Activated CD4-positive, alpha-beta T cell treated with anti-CD3 and anti-CD28 coated beads, Interleukin-2, Interleukin-6, amounts not matched to agents 100 ng/mL and 50 ng/mL, durations not matched to agents 16 hours and 8 hours (primary cell): ENCODE results near the gene TMEM250.

Source experiments
- DNase-seq: peaks from one replicate; pipeline ENCODE4 v3.0.0-alpha.2; 2020

Gene TMEM250

DNA sequence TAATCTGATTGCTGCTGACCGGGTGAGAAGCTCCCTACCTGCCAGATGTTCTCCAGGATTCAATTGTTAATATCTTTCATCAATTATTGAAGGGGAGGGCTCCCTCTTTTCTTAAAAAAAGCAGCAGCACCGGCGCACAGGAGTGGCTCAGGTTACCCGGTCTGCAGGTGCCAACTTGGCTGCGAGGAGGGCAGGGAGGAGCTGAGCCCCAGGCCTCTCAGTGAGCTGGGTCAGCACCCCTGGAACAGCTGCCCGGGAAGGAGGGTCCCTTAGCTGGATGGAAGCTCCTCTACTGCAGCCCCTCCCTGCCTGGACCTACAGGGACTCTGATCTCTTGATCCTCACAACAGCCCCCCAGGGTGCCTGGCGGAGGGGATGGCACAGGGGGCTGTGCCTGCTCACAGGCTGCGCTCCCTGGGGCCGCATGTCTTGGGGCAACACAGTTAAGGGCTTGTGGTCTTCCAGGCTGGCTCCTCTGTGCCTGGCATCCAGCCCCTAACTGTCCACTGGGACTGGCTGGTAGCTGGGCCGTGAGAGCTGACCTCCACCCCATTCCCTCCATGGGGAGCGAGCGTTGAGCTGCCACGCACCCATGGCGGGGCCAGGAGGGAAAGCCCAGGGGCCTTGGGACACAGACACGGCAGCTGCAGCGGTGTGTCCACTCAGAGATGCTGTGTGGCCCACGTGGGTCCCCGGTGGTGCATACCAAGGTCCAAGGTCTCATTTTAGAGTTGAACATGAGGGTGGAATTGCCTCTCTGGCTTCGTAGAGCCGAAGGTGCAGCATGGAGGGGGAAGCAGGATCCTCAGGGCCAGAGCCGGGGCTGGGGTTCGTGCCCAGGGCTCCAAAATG is 28.6 kb upstream of the TMEM250 start:
- DNase-seq: no peak

DNA sequence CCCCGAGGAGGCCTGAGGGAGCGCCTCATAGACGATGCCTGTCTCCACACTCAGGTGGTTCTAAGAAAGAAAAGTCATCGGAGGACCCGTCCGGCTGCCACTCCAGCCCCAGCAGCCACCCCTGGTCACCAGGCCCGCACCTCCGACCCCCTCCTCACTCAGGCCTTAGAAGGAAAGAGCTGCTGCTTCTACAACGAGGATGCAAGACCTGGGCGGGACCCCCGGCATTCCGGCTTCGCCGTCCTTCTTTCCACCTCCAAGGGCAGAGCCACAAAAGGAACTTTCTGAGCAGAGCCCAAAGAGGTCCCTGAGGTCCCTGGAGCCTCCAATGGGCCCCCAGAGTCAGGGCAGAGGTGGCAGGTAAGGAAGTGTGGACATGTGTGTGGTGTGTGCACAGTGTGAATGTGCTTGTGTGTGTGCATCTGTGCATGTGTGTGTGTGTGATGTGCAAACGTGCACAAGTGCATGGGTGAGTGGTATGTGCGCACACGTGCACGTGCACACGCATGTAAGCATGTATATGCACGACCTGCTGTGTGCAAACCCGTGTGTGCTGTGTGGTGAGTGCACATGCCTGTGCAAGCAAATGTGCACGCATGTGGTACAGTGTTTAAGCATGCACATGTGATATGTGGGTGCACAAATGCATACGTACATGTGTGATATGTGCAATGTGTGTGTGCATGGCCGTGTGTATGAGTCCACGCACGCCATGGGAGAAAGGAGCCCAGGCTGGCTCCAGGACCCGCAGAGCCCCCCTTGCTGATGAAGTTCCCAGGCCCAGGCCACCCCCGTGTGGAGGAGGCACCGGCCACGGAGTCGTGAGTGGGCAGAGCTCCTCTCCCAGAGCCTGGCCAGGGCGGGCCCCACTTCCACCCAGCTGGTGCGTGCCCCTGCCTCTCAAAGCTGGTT is 27.7 kb upstream of the TMEM250 start:
- DNase-seq: no peak

DNA sequence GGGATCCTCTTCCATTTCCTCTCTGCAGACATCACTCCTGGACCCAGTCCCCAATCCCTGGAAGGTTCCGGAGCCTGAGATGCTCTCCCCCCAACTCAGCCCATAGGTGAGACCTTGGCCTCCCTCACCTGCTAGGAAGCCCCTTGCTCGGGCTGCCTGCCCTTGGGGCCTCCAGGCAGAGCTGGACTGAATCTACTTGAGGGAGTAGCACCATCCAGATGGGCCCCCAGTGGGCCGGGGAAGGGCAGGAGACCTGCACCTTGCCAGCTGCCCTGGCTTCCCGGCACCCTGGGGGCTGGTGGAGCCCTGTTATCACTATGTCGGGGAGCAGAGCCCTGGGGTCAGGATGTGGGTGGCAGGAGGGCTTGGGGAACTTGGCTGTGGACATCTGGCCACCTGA is 26.9 kb upstream of the TMEM250 start:
- DNase-seq: no peak

DNA sequence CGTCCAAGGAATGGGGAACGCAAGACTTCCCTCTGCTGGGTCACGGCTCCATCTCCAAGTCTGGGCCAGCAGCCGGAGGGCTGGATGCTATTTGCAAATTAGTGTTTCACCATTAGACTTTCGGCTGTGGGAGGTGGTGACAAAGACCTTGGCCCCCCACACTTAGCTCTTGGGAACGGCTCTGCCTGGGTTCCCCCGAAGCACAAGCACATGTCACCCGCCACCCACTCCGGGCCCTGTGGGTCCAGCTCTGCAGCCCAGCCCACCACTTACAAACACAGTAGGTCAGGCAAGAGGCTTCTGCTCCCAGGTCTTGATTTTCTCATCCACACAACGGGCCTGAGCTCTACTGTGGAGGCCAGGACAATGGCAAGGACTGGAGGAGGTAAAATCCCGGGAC is 25.8 kb upstream of the TMEM250 start:
- DNase-seq: no peak

DNA sequence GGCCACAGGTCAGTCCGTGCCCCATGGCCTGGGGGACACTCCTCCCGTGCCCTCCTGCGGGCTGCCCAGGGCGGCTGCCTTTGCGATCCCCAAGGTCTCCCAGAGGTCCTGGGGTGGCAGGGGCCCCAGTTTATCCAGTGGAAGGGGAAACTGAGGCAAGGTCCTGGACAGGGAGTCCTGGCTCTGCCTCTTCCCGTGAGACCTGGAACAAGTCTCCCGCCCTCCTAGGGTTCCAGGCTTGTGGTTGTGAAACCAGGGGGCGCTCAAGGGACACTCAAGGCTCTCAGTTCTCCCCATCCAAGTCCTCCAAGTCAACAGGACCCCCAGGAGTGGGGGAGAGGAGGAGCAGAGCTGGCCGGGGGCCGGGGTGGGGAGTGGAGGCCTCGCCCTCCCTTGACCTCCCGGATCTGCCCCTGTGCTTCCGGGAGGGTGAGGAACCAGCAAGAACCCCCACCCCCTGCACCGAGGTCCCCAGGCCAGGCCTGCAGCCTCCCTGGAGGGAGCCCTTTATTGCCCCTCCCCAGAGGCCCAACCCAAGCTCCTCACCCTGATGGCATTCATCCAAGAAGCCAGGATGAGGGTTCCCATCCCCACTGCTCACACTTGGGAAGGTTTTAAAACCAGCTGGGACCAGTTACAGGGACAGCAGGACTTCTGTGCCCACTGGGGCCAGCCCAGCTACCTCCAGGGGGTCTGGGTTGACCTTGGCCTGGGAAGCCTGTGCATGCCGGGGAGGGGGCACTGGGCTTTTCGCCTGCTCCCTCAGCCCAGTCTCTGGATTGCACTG is 24.7 kb upstream of the TMEM250 start:
- no peak for DNase-seq

DNA sequence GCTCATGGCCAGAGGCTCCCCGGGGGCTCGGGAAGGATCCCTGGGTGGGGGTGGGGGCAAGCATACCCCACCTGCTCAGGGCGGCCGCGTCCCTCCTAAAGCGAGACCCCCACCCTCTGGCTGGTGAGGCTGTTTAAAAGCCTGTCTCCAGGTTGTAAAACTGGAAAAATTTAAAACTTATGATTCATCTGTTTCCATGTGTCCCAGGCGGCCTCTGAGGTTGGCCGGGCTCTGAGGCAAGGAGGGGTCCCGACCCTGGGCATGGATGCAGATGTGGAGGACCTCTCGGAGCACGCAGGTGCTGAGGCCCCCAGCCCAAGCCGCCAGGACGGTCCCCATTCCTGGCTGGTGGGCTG is 24.2 kb upstream of the TMEM250 start:
- no peak for DNase-seq

DNA sequence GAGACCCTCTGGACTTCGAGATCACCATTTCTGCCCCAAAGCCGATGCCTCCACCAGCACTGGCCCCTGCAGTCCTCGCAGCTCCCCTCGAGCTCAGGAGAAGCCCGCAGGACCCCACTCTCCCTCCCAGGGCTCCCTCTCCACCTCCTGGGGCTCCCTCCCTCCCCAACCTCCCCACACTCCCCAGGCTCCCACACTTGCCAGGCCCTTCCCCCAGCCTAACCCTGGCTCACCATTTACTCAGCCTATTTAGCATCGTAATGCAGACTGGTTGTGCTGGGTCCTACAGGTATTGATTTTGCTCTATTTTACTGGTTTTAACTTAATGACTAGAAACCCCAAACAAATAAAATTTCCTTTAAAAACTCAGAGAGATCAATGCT is 23.7 kb upstream of the TMEM250 start:
- no peak for DNase-seq

DNA sequence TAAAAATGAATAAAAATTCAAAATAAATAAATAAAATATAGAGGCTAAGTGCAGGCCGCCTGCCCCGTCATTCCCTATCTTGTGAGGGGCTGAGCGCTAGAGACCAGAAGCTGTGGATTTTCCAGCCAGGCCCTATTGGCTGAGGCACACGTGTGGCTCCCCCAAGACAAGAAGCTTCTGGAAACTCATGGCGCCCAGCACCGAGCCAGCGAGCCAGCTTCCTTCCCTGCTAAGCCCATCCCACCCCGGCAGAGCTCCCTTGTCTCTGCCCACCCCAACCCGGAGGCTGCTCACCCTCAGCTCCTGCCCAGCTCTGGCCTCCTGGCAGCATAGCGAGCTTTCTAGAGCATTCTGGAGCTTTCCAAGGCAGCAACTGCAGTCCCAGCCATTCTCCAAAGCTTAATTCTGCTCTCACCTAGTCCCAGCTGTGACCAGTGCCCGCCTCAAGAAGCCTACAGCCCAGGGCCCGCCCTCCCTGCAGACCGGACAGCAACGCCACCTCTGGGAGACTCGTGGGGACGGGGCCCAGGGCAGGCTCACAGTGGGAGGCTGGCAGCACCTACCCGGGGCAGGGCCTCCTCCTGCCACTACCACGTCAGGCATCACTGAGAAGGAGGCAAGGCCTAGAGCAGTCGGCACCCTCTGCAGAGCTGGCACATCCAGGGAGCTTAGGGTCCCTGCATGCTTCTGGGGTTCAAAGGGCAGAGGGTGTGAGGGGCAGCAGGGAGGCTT is 23.2 kb upstream of the TMEM250 start:
- no peak for DNase-seq

DNA sequence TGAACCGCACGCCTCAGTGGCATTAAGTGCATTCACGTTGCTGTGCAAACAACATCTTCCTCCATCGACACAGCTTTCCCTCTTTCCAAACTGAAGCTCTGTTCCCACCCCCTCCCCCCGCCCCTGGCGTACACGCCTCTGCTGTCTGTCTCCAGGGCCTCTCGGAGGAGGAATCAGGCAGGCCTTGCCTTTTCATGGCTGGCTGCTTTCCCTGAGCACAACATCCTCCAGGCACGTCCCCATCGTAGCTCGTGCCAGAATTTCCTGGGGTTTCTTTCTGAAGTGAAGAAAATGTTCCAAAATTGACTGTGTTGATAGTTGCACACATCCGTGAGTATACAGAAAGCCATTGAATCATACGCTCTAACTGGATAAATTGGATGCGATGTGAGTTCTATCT is 22.3 kb upstream of the TMEM250 start:
- no peak for DNase-seq

DNA sequence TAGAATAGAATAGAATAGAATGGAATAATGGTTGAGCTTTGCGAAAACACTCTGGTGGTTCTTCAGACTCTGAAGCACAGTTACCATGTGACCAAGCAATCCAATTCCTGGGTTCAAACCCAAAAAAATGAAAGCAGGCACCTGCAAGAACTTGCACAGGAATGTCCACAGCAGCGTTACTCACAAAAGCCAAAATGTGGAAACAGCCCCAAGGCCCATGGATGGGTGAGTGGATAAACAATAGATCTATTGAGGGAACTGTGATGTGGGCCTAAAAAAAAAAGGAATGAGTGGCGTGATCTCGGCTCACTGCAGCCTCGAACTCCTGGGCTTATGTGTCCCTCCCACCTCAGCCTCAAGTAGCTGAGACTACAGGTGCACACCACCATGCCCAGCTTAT is 21.4 kb upstream of the TMEM250 start:
- no peak for DNase-seq

DNA sequence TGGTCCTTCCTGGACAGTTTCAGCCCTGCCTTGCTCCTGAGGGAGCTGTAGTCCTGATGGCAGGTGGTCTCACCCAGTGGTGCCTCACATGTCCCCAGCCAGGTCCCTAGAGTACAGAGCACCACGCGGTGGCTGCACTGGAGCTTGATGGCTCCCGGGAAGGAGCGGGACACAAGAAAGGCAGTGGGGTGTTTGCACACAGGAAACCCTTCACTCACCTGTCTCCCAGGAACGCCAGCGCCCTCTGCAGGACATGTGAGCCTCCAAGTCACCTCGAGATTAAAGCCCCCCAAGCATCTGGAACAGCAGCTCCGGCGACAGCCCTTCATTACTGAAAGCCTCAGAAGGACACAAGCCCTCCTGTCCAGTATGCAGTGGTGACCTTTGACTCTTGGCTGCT is 19.9 kb upstream of the TMEM250 start:
- peak; percentile 51 for DNase-seq

DNA sequence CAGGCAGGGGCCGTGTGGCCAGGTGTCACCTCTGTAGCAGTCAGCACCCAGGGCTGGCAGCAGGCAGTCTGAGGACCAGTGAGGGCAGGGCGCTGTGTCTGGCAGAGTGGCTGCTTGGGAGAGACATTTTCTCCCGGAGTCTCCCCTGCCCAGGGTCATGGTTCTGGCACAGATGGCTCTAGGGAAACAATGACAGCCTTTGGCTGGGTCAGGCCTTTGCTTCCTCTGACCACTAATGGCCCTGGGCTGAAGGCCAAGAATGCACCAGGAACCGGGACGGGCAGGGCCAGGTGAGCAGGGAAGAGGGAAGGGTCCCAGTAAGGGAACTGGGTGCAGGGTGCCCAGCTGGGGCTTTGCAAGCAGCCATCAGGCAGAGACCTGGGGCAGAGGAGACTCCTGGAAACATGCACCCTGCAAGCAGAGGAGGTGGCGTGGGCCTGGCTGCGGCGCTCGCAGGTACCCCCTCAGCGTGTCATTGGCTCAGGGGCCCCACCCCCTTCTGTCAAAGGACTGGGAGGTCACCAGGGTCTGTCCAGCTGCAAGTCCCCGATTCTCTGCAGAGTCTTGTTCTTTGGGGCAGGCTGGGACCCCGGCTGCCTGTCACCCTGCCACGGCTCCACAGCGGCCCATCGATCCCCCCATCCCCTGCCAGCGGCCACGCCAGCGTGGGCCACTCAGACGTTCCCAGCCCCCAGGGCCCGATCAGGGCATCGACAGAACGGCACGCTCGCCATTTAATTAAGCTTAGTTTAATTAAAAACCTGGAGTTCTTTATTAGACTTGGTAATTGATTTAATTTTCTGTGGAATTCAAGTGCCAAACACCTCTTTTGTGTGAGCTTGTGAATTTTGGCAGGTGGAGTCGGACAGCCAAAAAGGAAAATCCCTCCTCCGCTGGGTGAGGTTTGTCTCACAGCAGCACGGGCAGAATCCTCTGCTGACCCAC is 18.9 kb upstream of the TMEM250 start:
- DNase-seq: no peak

DNA sequence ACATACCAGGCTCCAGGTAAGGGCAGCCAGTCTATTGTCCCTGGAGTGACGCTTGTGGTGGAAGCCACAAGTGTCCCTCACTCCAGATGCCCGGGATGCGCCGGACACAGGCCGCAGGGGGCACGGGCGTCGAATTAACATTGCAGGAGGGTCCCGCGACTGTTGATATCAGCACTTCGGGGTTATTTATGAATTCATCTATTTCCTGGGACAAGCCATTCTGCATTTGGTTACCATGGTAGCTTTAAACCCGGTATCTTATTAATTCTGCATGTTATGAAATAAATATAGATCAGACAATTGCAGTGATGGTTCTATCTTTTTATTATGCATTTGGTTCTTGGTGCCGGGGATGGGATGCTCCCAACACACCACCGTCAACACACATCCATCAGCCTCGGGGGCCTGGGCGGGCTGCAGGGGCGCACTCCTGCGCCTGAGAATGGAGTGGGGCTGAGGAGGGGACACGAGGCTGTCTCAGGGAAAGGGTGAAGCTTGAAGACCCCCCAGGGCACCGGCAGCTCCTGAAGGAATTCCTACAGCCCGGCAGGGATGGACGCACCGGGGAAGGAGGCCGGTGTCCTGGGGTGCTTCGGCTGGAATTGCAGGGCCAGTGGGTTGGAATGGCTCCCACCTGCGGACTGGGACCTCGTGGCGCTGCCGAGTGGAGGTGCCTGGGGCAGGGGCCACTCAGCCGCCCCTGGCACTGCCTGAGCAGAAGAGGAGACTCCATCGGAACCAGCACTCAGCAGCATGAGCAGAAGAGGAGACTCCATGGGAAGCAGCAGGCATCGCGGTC is 17.7 kb upstream of the TMEM250 start:
- no peak for DNase-seq

DNA sequence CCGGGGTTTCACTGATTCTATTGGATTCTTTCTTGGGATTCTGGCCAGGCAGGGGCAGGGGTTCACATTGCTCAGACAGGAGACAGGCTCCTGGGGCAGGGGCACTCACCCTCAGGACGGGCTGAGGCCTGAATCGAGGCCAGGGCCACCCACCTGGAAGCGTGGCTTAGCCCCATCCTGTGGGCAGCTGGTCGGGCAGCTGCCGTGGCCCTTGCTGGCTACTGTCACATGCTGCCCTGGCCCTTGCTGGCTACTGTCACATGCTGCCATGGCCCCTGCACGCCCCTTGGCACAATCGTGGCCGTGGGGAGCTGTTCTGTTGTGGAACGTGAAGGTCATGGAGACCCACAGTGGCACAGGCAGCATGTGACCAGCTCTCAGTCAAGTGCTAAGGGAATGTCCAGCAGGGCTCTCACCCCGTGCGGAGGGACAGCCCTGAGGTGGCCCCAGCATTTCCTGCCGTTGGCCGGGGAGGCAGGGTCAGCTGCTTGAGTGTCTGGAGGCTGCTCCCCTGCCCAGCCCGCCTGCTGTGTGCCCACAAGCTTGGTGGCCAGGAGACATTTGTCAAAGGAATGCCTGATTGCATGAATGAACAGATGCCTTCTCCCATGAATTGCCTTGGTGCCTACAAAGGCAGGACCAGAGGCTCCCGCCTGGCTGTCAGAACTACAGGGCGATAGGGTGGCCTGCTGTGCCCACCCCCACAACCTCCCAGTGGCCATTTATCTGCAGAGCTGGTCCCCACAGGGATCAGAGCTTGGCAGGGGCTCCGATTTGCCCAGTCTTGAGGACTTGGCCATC is 16.9 kb upstream of the TMEM250 start:
- DNase-seq: no peak

DNA sequence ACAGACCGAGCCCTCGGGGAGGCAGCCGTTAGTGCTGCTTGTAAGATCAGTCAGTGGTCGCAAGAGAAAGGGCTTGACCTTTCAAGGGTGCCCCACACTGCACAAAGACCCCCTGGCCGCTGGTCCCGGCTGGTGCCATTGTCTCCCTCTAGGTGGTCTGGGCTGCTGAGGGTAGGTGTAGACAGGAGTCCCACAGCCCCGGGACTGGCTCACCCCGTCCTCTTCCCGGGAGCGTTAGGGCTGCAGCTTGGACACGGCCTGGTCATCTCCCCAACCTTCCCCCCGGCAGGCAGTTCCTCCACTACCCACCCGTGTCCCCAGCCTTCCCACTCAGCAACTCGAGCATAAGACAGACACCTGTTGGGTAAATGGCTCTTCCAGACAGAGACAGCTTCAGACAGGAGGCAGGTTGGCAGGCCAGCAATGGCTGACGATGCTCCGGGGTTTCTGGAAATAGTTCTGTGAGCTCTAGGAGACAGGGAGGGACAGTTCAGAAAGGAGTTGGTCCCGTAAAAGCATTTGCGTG is 15.3 kb upstream of the TMEM250 start:
- no peak for DNase-seq

DNA sequence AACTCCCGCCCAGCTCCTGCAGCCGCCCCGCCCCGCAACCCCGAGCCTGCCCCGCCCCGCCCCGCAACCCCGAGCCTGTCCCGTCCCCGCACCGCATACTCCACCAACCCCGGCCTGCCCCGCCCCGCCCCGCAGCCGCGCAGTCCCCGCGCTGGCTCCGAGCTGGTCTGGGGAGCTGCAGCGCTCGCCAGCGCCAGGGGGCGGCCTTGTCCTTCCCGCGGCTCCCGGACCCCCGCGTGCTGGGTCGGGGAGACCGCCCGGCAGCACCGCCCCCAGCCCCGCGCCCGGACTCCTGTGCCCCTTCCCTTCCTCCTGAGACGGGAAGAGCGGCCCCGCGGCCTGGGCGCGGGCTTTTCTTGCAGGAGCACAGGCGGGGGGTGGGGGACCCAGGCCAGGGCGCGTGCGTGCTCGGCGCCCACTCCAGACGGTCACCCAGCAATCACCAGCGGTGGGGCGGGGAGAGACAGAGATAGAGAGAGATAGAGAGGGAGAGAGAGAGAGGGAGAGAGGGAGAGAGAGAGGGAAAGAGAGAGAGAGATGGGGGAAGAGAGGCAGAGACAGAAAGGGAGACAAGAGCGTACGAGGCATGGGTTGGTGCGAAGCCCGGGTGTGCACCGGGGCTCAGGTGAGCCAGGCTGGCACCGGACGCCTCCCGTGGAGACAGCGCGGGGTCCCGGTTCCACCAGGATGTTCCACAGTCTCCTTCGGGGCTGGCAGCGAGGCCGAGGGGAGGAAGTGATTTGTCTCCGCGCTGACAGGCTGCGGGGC is 14.7 kb upstream of the TMEM250 start:
- peak; percentile 30 for DNase-seq

DNA sequence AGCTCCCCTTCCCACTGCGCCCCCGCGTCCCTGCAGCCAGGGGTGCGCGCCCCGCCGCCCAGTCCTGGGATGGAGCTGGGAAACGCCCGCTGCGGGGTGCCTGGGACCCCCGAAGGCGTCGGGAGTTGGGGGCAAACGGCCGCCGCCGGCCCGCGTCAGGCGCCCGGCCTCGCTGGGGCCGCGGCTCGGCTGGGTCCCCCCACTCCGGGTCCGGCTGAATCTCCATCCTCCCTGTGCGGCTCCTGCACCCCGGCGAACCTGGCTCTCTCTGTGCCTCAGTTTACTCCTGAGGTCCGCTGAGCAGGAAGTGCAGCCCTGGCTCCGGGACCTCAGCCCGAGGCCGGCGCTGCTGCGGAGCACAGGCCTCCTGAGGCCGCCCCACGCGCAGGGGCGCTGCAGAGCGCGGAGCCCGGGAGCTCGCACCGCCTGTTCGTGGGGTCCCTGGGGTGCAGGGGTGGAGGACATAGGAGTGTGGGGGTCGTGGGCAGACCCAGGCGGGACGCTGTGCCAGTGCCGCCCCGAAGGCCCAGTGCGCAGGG is 13.9 kb upstream of the TMEM250 start:
- no peak for DNase-seq
